ENCODE data around the gene ALPK3. TPM values are rescaled to one million over a fixed set of nuclear protein-coding genes. Genes with fewer than 3 reads are reported as not detected.

The ALPK3 gene
- total RNA-seq, 1 experiment from 2014 or later, result 2.0 TPM

DNA sequence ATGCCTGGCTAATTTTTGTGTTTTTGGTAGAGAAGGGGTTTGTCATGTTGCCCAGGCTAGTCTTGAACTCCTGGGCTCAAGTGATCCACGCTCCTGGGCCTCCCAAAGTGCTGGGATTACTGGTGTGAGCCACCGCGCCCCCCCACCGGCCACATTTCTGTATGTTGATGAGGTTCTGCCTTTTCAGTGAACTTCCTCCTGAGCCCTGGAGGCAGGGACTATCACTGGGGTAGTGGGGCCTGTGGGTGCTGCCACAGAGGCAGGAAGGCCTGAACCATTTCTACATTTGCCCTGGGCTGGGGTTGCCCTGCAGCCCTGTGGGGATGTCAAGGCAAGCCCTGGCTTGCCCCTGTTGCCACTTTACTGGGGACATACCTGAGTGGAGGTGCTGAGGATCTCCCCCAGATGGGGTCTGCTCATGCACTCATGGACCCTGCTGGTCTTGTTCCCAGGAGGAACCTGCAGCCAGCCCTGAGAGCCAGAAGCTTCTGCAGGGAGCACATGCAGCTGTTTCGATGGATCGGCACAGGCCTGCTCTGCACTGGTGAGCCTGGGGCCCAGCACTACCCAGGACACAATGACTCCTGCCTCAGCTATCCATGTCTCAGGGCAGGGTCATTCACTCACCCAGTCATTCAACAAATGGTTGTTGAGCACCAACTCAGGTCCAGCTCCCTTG, 73.0 kb downstream of the ALPK3 start:
- Histone ChIP-seq H3K4me2 (ENCODE audit: low read length) (no peak overlapping the region), H3K27me3 (ENCODE audit: insufficient read depth, low read length) (no peaks in the 10 kb centered on the region), H4K20me1 (ENCODE audit: insufficient read depth) (no peaks in the 10 kb centered on the region), H3K36me3 (ENCODE audit: control insufficient read depth in 1 of 2, insufficient read depth in 2 of 2, low read length in 2 of 2) (no peaks in the 10 kb centered on the region), H3K9me3 (ENCODE audit: control insufficient read depth in 1 of 2, insufficient read depth in 1 of 2, low read depth in 1 of 2, low read length in 2 of 2) (no peaks in the 10 kb centered on the region), H3K4me1 (ENCODE audit: control insufficient read depth in 1 of 2, insufficient read depth in 2 of 2, low read length in 2 of 2) (peaks cover 0 to 8% of the 10 kb centered on the region in 2 experiments; a peak in 1 of 4 replicates), H3K79me2 (ENCODE audit: insufficient read depth, low read length) (no peaks in the 10 kb centered on the region), H2AFZ (ENCODE audit: low read depth, low read length, poor library complexity, severe bottlenecking) (no peak overlapping the region), H3K9ac (ENCODE audit: low read length) (no peak overlapping the region), H3K9me2 (ENCODE audit: insufficient read depth) (no peaks in the 10 kb centered on the region), H3K27ac (ENCODE audit: low read depth, low read length) (no peak overlapping the region; the same call in 1 of the 2 replicates), H3K4me3 (replicated peaks in 1 of 2; ENCODE audit: low read depth in 1 of 2, low read length in 2 of 2) (no peak overlapping the region)
- ChIA-PET RAD21 (ENCODE audit: low non-redundant PET in 1 of 2, low total read pairs in 2 of 2, uncharacterized antibody in 2 of 2, unreplicated experiment in 2 of 2) (no interaction called here), POLR2A (no interaction called here), CTCF (no interaction called here)
- ATAC-seq (no peak), DNase-seq (ENCODE audit: low read depth, low spot score) (no peak)
- intact Hi-C loops (cut with micrococcal nuclease), result no loop called here
- BruUV-seq (replicated peaks), result no TSS peak
- TF ChIP-seq POLR2AphosphoS5 (IDR thresholded peaks at IDR 0.05; ENCODE audit: low read depth, low read length), result no peak
- TF ChIP-seq, protein P1, sequence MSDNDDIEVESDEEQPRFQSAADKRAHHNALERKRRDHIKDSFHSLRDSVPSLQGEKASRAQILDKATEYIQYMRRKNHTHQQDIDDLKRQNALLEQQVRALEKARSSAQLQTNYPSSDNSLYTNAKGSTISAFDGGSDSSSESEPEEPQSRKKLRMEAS (IDR thresholded peaks at IDR 0.05), result no peak
- TF ChIP-seq POLR2A (IDR thresholded peaks at IDR 0.05; ENCODE audit: borderline replicate concordance, extremely low read depth, insufficient read depth, insufficient read length), result no peak
- no peak for TF ChIP-seq YY1 (IDR thresholded peaks at IDR 0.05; ENCODE audit: extremely low read depth, insufficient replicate concordance, low read depth, low read length)

DNA sequence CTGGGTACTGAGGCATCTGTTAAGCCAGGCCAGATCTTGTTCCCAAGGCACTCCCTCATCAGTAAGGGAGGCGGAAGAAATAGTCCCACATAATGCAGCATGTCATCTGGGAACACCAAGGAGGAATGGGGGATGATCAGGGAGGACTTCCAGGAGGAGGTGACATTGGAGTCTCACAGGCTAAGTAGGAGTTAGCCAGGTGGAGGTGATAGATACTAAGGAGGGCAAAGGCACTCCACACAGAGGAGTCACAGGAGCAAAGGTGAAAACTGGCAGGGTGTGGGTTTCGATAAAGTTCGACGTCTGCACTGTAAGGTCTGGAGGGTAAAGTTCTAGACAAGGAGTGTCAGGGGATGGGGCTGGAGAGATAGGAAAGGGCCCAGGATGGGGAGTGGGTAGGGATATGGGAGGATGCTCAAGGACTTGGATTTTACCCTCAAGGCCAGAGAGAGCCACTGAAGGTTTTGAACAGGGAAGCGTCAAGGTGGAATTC, 73.6 kb downstream of the ALPK3 start:
- Histone ChIP-seq H3K27ac (ENCODE audit: low read depth, low read length) (no peak overlapping the region), H3K27me3 (ENCODE audit: insufficient read depth, low read length) (no peaks in the 10 kb centered on the region), H3K4me2 (ENCODE audit: low read length) (no peak overlapping the region), H3K4me3 (replicated peaks in 1 of 2; ENCODE audit: low read depth in 1 of 2, low read length in 2 of 2) (no peak overlapping the region), H3K4me1 (ENCODE audit: control insufficient read depth in 1 of 2, insufficient read depth in 2 of 2, low read length in 2 of 2) (peaks cover 0 to 10% of the 10 kb centered on the region in 2 experiments; a peak in 1 of 4 replicates), H2AFZ (ENCODE audit: low read depth, low read length, poor library complexity, severe bottlenecking) (no peak overlapping the region), H3K9me3 (ENCODE audit: control insufficient read depth in 1 of 2, insufficient read depth in 1 of 2, low read depth in 1 of 2, low read length in 2 of 2) (no peaks in the 10 kb centered on the region), H3K79me2 (ENCODE audit: insufficient read depth, low read length) (no peaks in the 10 kb centered on the region), H3K36me3 (ENCODE audit: control insufficient read depth in 1 of 2, insufficient read depth in 2 of 2, low read length in 2 of 2) (no peaks in the 10 kb centered on the region), H3K9me2 (ENCODE audit: insufficient read depth) (no peaks in the 10 kb centered on the region), H3K9ac (ENCODE audit: low read length) (no peak overlapping the region), H4K20me1 (ENCODE audit: insufficient read depth) (no peaks in the 10 kb centered on the region)
- DNase-seq (ENCODE audit: low read depth, low spot score) (no peak), ATAC-seq (no peak)
- ChIA-PET POLR2A (no interaction called here), RAD21 (ENCODE audit: low non-redundant PET in 1 of 2, low total read pairs in 2 of 2, uncharacterized antibody in 2 of 2, unreplicated experiment in 2 of 2) (no interaction called here), CTCF (no interaction called here)
- intact Hi-C loops (cut with micrococcal nuclease), result no loop called here
- BruUV-seq (replicated peaks), result no TSS peak
- no peak for TF ChIP-seq YY1 (IDR thresholded peaks at IDR 0.05; ENCODE audit: extremely low read depth, insufficient replicate concordance, low read depth, low read length)
- no peak for TF ChIP-seq JUND (IDR thresholded peaks at IDR 0.05)
- TF ChIP-seq ZNF274 (IDR thresholded peaks at IDR 0.05; ENCODE audit: low read depth, low read length), result no peak
- TF ChIP-seq SIN3A (IDR thresholded peaks at IDR 0.05; ENCODE audit: low read depth), result no peak
- TF ChIP-seq ELF1 (IDR thresholded peaks at IDR 0.05; ENCODE audit: borderline replicate concordance, low read depth), result no peak
- TF ChIP-seq, protein P2, sequence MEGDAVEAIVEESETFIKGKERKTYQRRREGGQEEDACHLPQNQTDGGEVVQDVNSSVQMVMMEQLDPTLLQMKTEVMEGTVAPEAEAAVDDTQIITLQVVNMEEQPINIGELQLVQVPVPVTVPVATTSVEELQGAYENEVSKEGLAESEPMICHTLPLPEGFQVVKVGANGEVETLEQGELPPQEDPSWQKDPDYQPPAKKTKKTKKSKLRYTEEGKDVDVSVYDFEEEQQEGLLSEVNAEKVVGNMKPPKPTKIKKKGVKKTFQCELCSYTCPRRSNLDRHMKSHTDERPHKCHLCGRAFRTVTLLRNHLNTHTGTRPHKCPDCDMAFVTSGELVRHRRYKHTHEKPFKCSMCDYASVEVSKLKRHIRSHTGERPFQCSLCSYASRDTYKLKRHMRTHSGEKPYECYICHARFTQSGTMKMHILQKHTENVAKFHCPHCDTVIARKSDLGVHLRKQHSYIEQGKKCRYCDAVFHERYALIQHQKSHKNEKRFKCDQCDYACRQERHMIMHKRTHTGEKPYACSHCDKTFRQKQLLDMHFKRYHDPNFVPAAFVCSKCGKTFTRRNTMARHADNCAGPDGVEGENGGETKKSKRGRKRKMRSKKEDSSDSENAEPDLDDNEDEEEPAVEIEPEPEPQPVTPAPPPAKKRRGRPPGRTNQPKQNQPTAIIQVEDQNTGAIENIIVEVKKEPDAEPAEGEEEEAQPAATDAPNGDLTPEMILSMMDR (IDR thresholded peaks at IDR 0.05 in 2 of 3, conservative IDR thresholded peaks at IDR 0.05 in 1 of 3; ENCODE audit: borderline replicate concordance in 1 of 3, insufficient read depth in 1 of 3, low read depth in 2 of 3, low read length in 2 of 3), result no peak
- TF ChIP-seq CBX3 (IDR thresholded peaks at IDR 0.05; ENCODE audit: low read depth), result no peak
- TF ChIP-seq, protein P3, sequence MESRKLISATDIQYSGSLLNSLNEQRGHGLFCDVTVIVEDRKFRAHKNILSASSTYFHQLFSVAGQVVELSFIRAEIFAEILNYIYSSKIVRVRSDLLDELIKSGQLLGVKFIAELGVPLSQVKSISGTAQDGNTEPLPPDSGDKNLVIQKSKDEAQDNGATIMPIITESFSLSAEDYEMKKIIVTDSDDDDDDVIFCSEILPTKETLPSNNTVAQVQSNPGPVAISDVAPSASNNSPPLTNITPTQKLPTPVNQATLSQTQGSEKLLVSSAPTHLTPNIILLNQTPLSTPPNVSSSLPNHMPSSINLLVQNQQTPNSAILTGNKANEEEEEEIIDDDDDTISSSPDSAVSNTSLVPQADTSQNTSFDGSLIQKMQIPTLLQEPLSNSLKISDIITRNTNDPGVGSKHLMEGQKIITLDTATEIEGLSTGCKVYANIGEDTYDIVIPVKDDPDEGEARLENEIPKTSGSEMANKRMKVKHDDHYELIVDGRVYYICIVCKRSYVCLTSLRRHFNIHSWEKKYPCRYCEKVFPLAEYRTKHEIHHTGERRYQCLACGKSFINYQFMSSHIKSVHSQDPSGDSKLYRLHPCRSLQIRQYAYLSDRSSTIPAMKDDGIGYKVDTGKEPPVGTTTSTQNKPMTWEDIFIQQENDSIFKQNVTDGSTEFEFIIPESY (IDR thresholded peaks at IDR 0.05; ENCODE audit: extremely low read depth, insufficient replicate concordance, low read length), result no peak
- TF ChIP-seq TCF7L2 (IDR thresholded peaks at IDR 0.05; ENCODE audit: borderline replicate concordance, extremely low read depth, insufficient read depth, insufficient read length), result no peak
- TF ChIP-seq, protein P1 (IDR thresholded peaks at IDR 0.05), result no peak
- TF ChIP-seq ZFX (IDR thresholded peaks at IDR 0.05), result no peak
- TF ChIP-seq EZH2 (IDR thresholded peaks at IDR 0.05), result no peak
- no peak for TF ChIP-seq POLR2A (IDR thresholded peaks at IDR 0.05; ENCODE audit: borderline replicate concordance, extremely low read depth, insufficient read depth, insufficient read length)
- no peak for TF ChIP-seq SP1 (IDR thresholded peaks at IDR 0.05; ENCODE audit: low read depth)
